ENCODE measurements around the gene EXOC2.

- no peak for TF ChIP-seq FOXM1 (IDR thresholded peaks at IDR 0.05; ENCODE audit: borderline replicate concordance, low read depth)
- no peak for TF ChIP-seq REST (IDR thresholded peaks at IDR 0.05; ENCODE audit: low read depth)
- TF ChIP-seq MAX (IDR thresholded peaks at IDR 0.05) = no peak
- TF ChIP-seq EP300 (IDR thresholded peaks at IDR 0.05; ENCODE audit: borderline replicate concordance) = no peak
- TF ChIP-seq ZBTB7A (IDR thresholded peaks at IDR 0.05; ENCODE audit: low read depth) = no peak
- no peak for TF ChIP-seq RAD21 (IDR thresholded peaks at IDR 0.05; ENCODE audit: low read depth)
- TF ChIP-seq YY1 (IDR thresholded peaks at IDR 0.05; ENCODE audit: low read depth) = no peak
Measured at GRCh38 chr6:485655-486170, 207.2 kb downstream of the EXOC2 start.
